ENCODE results near the gene STAC.

DNA sequence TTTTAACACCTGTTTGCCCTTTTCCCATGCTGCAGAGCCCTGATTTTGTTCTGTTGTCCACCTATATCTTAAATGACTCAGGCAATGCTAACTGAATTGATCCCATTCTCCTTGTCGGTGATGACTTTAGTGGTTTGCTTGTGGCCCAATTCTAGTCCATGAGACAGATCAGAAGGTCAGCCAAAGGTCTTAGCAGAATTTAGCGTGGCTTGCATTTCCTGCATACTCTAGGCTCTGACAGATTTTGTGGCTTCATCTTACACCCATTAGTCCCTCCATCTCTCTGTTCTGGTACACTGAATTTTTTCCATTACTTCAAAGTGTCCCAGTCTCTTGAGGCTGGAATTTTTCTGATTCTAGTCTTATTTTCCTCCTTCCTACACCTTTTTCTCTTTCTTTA, 161.9 kb downstream of the STAC start:
- TF ChIP-seq POLR2AphosphoS5 (IDR thresholded peaks at IDR 0.05): no peak
- TF ChIP-seq POLR2A (IDR thresholded peaks at IDR 0.05): no peak
- TF ChIP-seq, protein P1, sequence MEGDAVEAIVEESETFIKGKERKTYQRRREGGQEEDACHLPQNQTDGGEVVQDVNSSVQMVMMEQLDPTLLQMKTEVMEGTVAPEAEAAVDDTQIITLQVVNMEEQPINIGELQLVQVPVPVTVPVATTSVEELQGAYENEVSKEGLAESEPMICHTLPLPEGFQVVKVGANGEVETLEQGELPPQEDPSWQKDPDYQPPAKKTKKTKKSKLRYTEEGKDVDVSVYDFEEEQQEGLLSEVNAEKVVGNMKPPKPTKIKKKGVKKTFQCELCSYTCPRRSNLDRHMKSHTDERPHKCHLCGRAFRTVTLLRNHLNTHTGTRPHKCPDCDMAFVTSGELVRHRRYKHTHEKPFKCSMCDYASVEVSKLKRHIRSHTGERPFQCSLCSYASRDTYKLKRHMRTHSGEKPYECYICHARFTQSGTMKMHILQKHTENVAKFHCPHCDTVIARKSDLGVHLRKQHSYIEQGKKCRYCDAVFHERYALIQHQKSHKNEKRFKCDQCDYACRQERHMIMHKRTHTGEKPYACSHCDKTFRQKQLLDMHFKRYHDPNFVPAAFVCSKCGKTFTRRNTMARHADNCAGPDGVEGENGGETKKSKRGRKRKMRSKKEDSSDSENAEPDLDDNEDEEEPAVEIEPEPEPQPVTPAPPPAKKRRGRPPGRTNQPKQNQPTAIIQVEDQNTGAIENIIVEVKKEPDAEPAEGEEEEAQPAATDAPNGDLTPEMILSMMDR (IDR thresholded peaks at IDR 0.05): no peak

Data from breast epithelium (tissue), 3 donors.